Liver (tissue), 9 donors: ENCODE data around the gene ANTXR2. TPM values are rescaled to one million over a fixed set of nuclear protein-coding genes. Genes with fewer than 3 reads are reported as not detected.

Source experiments
- DNase-seq: peaks from one replicate; pipeline ENCODE4 v3.0.0-alpha.2; 2017; ENCODE audit warnings: low spot score
- H3K27ac ChIP-seq, 2 donors: one replicate each; pipeline ENCODE4 v1.7.0; 2013; ENCODE audit warnings: inconsistent platforms in 2 of 2, low read length in 2 of 2, control low read depth in 1 of 2, low read depth in 1 of 2, mild to moderate bottlenecking in 1 of 2
- H3K27me3 ChIP-seq, 4 donors: one replicate each; pipeline versions ENCODE4 v1.6.1 to v1.7.0; 2013; ENCODE audit warnings: low read length in 3 of 4, inconsistent platforms in 1 of 4, mild to moderate bottlenecking in 1 of 4, moderate library complexity in 1 of 4; ENCODE audit not compliant: control insufficient read depth in 4 of 4, insufficient read depth in 4 of 4
- H3K36me3 ChIP-seq, 4 donors: one replicate each; pipeline versions ENCODE4 v1.6.1 to v1.7.0; 2013; ENCODE audit warnings: low read length in 3 of 4, mild to moderate bottlenecking in 3 of 4, low read depth in 1 of 4, moderate library complexity in 1 of 4; ENCODE audit not compliant: control insufficient read depth in 4 of 4, insufficient read depth in 3 of 4
- H3K4me1 ChIP-seq, 4 donors: one replicate each; pipeline versions ENCODE4 v1.6.1 to v1.7.0; 2013; ENCODE audit warnings: low read length in 3 of 4, mild to moderate bottlenecking in 3 of 4, moderate library complexity in 1 of 4; ENCODE audit not compliant: control insufficient read depth in 4 of 4, insufficient read depth in 4 of 4
- H3K4me3 ChIP-seq, 3 donors: one replicate each; pipeline versions ENCODE4 v1.6.1 to v1.7.0; 2013; ENCODE audit warnings: low read length in 3 of 3, control low read depth in 1 of 3, low read depth in 1 of 3, mild to moderate bottlenecking in 1 of 3
- H3K9ac ChIP-seq, 2 donors: one replicate each; pipeline ENCODE4 v1.7.0; 2013; ENCODE audit warnings: low read length in 2 of 2, mild to moderate bottlenecking in 2 of 2, moderate library complexity in 2 of 2, control low read depth in 1 of 2, low read depth in 1 of 2
- H3K9me3 ChIP-seq, 4 donors: one replicate each; pipeline versions ENCODE4 v1.6.1 to v1.7.0; 2013; ENCODE audit warnings: low read length in 3 of 4; ENCODE audit not compliant: control insufficient read depth in 4 of 4
- FOXA1 ChIP-seq: IDR thresholded peaks from 2 replicates; pipeline ENCODE4 v1.6.1; 2016; ENCODE audit warnings: antibody characterized with exemption
- FOXA2 ChIP-seq: IDR thresholded peaks from 2 replicates; pipeline ENCODE4 v1.6.1; 2016; ENCODE audit warnings: antibody characterized with exemption
- GABPA ChIP-seq, 2 donors: IDR thresholded peaks in 1 of 2; conservative IDR thresholded peaks in 1 of 2; 2 replicates each; pipeline ENCODE4 v1.6.1; 2016; ENCODE audit warnings: antibody characterized with exemption in 2 of 2, mild to moderate bottlenecking in 1 of 2, moderate library complexity in 1 of 2
- HNF4A ChIP-seq, 2 donors: conservative IDR thresholded peaks; 2 replicates each; pipeline ENCODE4 v1.6.1; 2016; ENCODE audit warnings: antibody characterized with exemption in 2 of 2, mild to moderate bottlenecking in 2 of 2
- HNF4G ChIP-seq: IDR thresholded peaks from 2 replicates; pipeline ENCODE4 v1.6.1; 2016; ENCODE audit warnings: antibody characterized with exemption
- JUND ChIP-seq, 2 donors: IDR thresholded peaks; 2 replicates each; pipeline ENCODE4 v1.6.1; 2016; ENCODE audit warnings: antibody characterized with exemption in 2 of 2
- NR2F2 ChIP-seq: IDR thresholded peaks from 2 replicates; pipeline ENCODE4 v1.6.1; 2016; ENCODE audit warnings: antibody characterized with exemption
- RXRA ChIP-seq, 2 donors: IDR thresholded peaks; 2 replicates each; pipeline ENCODE4 v1.6.1; 2017 to 2018; ENCODE audit warnings: antibody characterized with exemption in 2 of 2, mild to moderate bottlenecking in 1 of 2
- SP1 ChIP-seq: IDR thresholded peaks from 2 replicates; pipeline ENCODE4 v1.6.1; 2018; ENCODE audit warnings: antibody characterized with exemption, mild to moderate bottlenecking
- TAF1 ChIP-seq: conservative IDR thresholded peaks from 2 replicates; pipeline ENCODE4 v1.6.1; 2016; ENCODE audit warnings: antibody characterized with exemption, mild to moderate bottlenecking
- YY1 ChIP-seq: IDR thresholded peaks from 2 replicates; pipeline ENCODE4 v1.6.1; 2016; ENCODE audit warnings: antibody characterized with exemption, mild to moderate bottlenecking
- WGBS: extraction: QIAGEN DNeasy Blood & Tissue Kit; methylation state at CpG from one replicate; pipeline ENCODE4 v1.1.7; 2013; 5-methylcytosine and 5-hydroxymethylcytosine counted together
- polyA plus RNA-seq, 2 donors: library from polyadenylated mRNA; stranded (reverse) in 1 of 2; unstranded in 1 of 2; fragments of 200-250 nt in 1 of 2; fragments of >200 nt in 1 of 2; fragmentation: Nextera tagmentation in 1 of 2; extraction: Ambion mirVana in 1 of 2; gene quantifications; one replicate each; pipeline versions ENCODE4 v1.2.1 to v1.2.3, GENCODE V29; 2013 to 2015
- total RNA-seq, 2 donors: library from RNA; depleted of rRNA; stranded (reverse); fragments of >200 nt; gene quantifications; one replicate each; pipeline ENCODE4 v1.2.3, GENCODE V29; 2014
- TF ChIP-seq, protein P1 (sequence below): IDR thresholded peaks from 2 replicates; pipeline ENCODE4 v1.6.1; 2016; ENCODE audit warnings: antibody characterized with exemption
- TF ChIP-seq, protein P2 (sequence below): IDR thresholded peaks from 2 replicates; pipeline ENCODE4 v1.6.1; 2016; ENCODE audit warnings: antibody characterized with exemption
- TF ChIP-seq, protein P3 (sequence below): IDR thresholded peaks from 2 replicates; pipeline ENCODE4 v1.6.1; 2016; ENCODE audit warnings: antibody characterized with exemption, mild to moderate bottlenecking
- TF ChIP-seq, protein P4 (sequence below): IDR thresholded peaks from 2 replicates; pipeline ENCODE4 v1.6.1; 2016; ENCODE audit warnings: antibody characterized with exemption
- TF ChIP-seq, protein P5 (sequence below): fragments of 150-350 bp; IDR thresholded peaks from 2 replicates; pipeline ENCODE4 v1.5.1; 2017; ENCODE audit warnings: improper control_type of control experiment, low read depth, low read length; ENCODE audit not compliant: missing input control
- donor health status: healthy.
- donor health status: healthy.
- donor health status: healthy.
- donor health status: healthy.
- donor health status: healthy.

ANTXR2 gene
- total and polyA plus RNA-seq, 4 donors, result 16.1 to 30.5 (median 21.3) TPM

DNA sequence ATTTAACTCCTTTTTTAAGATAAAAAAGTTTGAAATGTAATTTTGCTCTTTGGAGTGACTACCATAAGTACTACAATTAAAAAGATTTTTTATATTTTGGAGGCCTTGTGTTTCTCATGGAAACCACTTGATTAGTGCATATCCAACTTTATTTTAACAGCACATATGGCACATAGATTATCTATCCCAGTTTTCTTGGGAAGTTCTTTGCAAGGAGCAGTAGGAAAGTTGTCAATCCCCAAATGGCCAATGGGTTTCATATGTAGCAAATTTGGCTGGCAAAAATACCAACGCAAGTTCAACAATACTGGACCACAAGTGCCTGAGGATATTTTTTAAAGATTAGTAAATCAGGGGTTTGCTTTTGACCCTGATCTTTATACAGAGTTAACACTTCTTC, 15.4 kb upstream of the ANTXR2 start:
- Histone ChIP-seq H3K27me3 (no peaks in the 10 kb centered on the region), H3K9me3 (no peaks in the 10 kb centered on the region), H3K4me1 (no peaks in the 10 kb centered on the region), H3K4me3 (no peak overlapping the region), H3K36me3 (no peaks in the 10 kb centered on the region), H3K27ac (no peak overlapping the region), H3K9ac (no peak overlapping the region)
- no peak for TF ChIP-seq SP1
- no peak for DNase-seq
- WGBS, result 95% methylated on average over 1 of the region's 1 CpG

DNA sequence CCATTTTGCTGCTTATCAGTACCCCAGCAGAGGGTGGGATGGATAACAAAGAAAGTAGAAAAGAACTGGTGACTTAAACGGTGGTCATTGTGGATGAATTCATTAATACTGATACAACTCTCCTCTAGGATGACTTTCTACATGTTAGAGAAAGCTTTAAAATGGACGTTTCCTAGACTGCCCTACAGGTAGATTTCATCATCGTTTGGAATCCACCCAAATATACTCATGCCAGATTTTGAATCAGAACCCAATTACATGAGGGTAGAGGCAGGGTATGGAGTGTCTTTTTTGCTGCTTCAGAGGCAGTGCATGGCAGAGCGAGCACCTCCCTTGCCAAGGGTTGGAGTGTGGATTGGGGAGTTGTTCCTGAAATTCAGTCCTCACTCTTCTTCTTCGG, 13.3 kb upstream of the ANTXR2 start:
- H3K9me3 ChIP-seq, result no peaks in the 10 kb centered on the region
- H3K27ac ChIP-seq, result no peak overlapping the region
- no peak for DNase-seq
- no peaks in the 10 kb centered on the region for H3K4me1 ChIP-seq
- no peak overlapping the region for H3K4me3 ChIP-seq
- TF ChIP-seq, protein P1, sequence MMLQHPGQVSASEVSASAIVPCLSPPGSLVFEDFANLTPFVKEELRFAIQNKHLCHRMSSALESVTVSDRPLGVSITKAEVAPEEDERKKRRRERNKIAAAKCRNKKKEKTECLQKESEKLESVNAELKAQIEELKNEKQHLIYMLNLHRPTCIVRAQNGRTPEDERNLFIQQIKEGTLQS, result no peak
- TF ChIP-seq JUND (IDR thresholded peaks at IDR 0.05), result no peak
- no peak for TF ChIP-seq TAF1
- no peak for TF ChIP-seq FOXA2
- no peak for TF ChIP-seq FOXA1
- TF ChIP-seq SP1, result no peak
- TF ChIP-seq, protein P2, sequence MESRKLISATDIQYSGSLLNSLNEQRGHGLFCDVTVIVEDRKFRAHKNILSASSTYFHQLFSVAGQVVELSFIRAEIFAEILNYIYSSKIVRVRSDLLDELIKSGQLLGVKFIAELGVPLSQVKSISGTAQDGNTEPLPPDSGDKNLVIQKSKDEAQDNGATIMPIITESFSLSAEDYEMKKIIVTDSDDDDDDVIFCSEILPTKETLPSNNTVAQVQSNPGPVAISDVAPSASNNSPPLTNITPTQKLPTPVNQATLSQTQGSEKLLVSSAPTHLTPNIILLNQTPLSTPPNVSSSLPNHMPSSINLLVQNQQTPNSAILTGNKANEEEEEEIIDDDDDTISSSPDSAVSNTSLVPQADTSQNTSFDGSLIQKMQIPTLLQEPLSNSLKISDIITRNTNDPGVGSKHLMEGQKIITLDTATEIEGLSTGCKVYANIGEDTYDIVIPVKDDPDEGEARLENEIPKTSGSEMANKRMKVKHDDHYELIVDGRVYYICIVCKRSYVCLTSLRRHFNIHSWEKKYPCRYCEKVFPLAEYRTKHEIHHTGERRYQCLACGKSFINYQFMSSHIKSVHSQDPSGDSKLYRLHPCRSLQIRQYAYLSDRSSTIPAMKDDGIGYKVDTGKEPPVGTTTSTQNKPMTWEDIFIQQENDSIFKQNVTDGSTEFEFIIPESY, result no peak
- no peak for TF ChIP-seq YY1
- TF ChIP-seq, protein P3, sequence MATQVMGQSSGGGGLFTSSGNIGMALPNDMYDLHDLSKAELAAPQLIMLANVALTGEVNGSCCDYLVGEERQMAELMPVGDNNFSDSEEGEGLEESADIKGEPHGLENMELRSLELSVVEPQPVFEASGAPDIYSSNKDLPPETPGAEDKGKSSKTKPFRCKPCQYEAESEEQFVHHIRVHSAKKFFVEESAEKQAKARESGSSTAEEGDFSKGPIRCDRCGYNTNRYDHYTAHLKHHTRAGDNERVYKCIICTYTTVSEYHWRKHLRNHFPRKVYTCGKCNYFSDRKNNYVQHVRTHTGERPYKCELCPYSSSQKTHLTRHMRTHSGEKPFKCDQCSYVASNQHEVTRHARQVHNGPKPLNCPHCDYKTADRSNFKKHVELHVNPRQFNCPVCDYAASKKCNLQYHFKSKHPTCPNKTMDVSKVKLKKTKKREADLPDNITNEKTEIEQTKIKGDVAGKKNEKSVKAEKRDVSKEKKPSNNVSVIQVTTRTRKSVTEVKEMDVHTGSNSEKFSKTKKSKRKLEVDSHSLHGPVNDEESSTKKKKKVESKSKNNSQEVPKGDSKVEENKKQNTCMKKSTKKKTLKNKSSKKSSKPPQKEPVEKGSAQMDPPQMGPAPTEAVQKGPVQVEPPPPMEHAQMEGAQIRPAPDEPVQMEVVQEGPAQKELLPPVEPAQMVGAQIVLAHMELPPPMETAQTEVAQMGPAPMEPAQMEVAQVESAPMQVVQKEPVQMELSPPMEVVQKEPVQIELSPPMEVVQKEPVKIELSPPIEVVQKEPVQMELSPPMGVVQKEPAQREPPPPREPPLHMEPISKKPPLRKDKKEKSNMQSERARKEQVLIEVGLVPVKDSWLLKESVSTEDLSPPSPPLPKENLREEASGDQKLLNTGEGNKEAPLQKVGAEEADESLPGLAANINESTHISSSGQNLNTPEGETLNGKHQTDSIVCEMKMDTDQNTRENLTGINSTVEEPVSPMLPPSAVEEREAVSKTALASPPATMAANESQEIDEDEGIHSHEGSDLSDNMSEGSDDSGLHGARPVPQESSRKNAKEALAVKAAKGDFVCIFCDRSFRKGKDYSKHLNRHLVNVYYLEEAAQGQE, result no peak
- TF ChIP-seq HNF4G, result no peak
- TF ChIP-seq HNF4A (conservative IDR thresholded peaks at IDR 0.05), result no peak
- TF ChIP-seq NR2F2, result no peak
- TF ChIP-seq, protein P4, sequence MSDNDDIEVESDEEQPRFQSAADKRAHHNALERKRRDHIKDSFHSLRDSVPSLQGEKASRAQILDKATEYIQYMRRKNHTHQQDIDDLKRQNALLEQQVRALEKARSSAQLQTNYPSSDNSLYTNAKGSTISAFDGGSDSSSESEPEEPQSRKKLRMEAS, result no peak
- TF ChIP-seq GABPA (IDR thresholded peaks at IDR 0.05 in 1 of 2, conservative IDR thresholded peaks at IDR 0.05 in 1 of 2), result no peak
- TF ChIP-seq RXRA (IDR thresholded peaks at IDR 0.05), result no peak
- TF ChIP-seq, protein P5, sequence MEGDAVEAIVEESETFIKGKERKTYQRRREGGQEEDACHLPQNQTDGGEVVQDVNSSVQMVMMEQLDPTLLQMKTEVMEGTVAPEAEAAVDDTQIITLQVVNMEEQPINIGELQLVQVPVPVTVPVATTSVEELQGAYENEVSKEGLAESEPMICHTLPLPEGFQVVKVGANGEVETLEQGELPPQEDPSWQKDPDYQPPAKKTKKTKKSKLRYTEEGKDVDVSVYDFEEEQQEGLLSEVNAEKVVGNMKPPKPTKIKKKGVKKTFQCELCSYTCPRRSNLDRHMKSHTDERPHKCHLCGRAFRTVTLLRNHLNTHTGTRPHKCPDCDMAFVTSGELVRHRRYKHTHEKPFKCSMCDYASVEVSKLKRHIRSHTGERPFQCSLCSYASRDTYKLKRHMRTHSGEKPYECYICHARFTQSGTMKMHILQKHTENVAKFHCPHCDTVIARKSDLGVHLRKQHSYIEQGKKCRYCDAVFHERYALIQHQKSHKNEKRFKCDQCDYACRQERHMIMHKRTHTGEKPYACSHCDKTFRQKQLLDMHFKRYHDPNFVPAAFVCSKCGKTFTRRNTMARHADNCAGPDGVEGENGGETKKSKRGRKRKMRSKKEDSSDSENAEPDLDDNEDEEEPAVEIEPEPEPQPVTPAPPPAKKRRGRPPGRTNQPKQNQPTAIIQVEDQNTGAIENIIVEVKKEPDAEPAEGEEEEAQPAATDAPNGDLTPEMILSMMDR, result no peak
- no peaks in the 10 kb centered on the region for H3K27me3 ChIP-seq
- H3K9ac ChIP-seq, result no peak overlapping the region
- H3K36me3 ChIP-seq, result no peaks in the 10 kb centered on the region
- WGBS, result 66% methylated on average over 5 of the region's 5 CpGs
